OCI-LY7 (cell line): Measurements from ENCODE around the gene GRAMD2B. TPM values are rescaled to one million over a fixed set of nuclear protein-coding genes. Genes with fewer than 3 reads are reported as not detected.

Experiments used
- BruUV-seq: library from RNA; stranded (reverse); fragments of 400-500 nt; replicated peaks from 2 replicates; lab custom pipeline; 2021; lab: Mats Ljungman, UMichigan
- CTCF ChIA-PET: fragments of 300-600 bp; sonication (Branson Sonifier 250); formaldehyde crosslinking; loops from one replicate; lab custom pipeline; 2022; ENCODE audit warnings: antibody characterized with exemption; ENCODE audit not compliant: unreplicated experiment; lab: Charles Lee
- POLR2A ChIA-PET: fragments of 300-600 bp; sonication (Branson Sonifier 250); formaldehyde crosslinking; loops from one replicate; lab custom pipeline; 2022; ENCODE audit warnings: antibody characterized with exemption; lab: Charles Lee
- DNase-seq: peaks from one replicate; pipeline ENCODE4 v3.0.0-alpha.2; 2015; ENCODE audit warnings: low spot score
- H2AFZ ChIP-seq: fragments of 200-600 bp; sonication (generic), shearing (Covaris generic); 2 replicates; pipeline ENCODE4 v1.6.1; 2014; ENCODE audit warnings: mild to moderate bottlenecking, antibody characterized with exemption, low read length, moderate library complexity
- H3K27ac ChIP-seq: fragments of 200-600 bp; sonication (generic); 2 replicates; pipeline ENCODE4 v1.5.1; 2014; ENCODE audit warnings: mixed run types, low read depth, mild to moderate bottlenecking, moderate library complexity, low read length, inconsistent platforms; ENCODE audit not compliant: poor library complexity, severe bottlenecking
- H3K36me3 ChIP-seq: fragments of 200-600 bp; sonication (generic); 2 replicates; pipeline ENCODE4 v1.6.1; 2014; ENCODE audit warnings: mild to moderate bottlenecking, antibody characterized with exemption, low read length, moderate library complexity, mixed read lengths; ENCODE audit not compliant: insufficient read depth
- H3K4me1 ChIP-seq: fragments of 200-600 bp; sonication (generic); 2 replicates; pipeline ENCODE4 v1.5.1; 2014; ENCODE audit warnings: mild to moderate bottlenecking, low read length; ENCODE audit not compliant: insufficient read depth, poor library complexity, severe bottlenecking
- H3K4me2 ChIP-seq: fragments of 200-600 bp; sonication (generic); 2 replicates; pipeline ENCODE4 v1.6.1; 2014; ENCODE audit warnings: mild to moderate bottlenecking, low read length
- H3K4me3 ChIP-seq: fragments of 200-600 bp; sonication (generic); 2 replicates; pipeline ENCODE4 v1.5.1; 2014; ENCODE audit warnings: mild to moderate bottlenecking, low read depth, low read length; ENCODE audit not compliant: poor library complexity, severe bottlenecking
- H3K79me2 ChIP-seq: fragments of 200-600 bp; sonication (generic); 2 replicates; pipeline ENCODE4 v1.6.1; 2016; ENCODE audit warnings: low read depth, mild to moderate bottlenecking, low read length, moderate library complexity, mixed read lengths; ENCODE audit not compliant: insufficient read depth
- H3K9me2 ChIP-seq: fragments of 200-600 bp; sonication (generic); 2 replicates; pipeline ENCODE4 v1.6.1; 2016; ENCODE audit warnings: mild to moderate bottlenecking, low read length, mixed read lengths; ENCODE audit not compliant: insufficient read depth
- H3K9me3 ChIP-seq: fragments of 200-600 bp; sonication (generic); 2 replicates; pipeline ENCODE4 v1.6.1; 2014; ENCODE audit warnings: mild to moderate bottlenecking, mixed run types, low read length, mixed read lengths
- H4K20me1 ChIP-seq: fragments of 200-600 bp; sonication (generic); 2 replicates; pipeline ENCODE4 v1.6.1; 2014; ENCODE audit warnings: mild to moderate bottlenecking, antibody characterized with exemption, low read length, moderate library complexity, mixed read lengths; ENCODE audit not compliant: insufficient read depth
- CTCF ChIP-seq: fragments of 200-600 bp; sonication (generic); conservative IDR thresholded peaks from 2 replicates; pipeline ENCODE4 v1.5.1; 2014; ENCODE audit warnings: mild to moderate bottlenecking, antibody characterized with exemption, low read length, moderate library complexity, mixed read lengths
- EZH2phosphoT487 ChIP-seq: fragments of 200-600 bp; sonication (generic); IDR thresholded peaks from 2 replicates; pipeline ENCODE4 v1.6.1; 2018; ENCODE audit warnings: low read depth, borderline replicate concordance, mild to moderate bottlenecking, mixed run types, antibody characterized with exemption, low read length, moderate library complexity, mixed read lengths
- intact Hi-C: fragments of 100-400 bp; cut with micrococcal nuclease; formaldehyde crosslinking; loops from one replicate; pipeline ENCODE4 v1.10.0; 2022; ENCODE audit not compliant: unreplicated experiment
- total RNA-seq, 2 experiments: library from RNA; depleted of rRNA in 1 of 2; stranded (reverse); fragments of >200 nt in 1 of 2; shearing (Covaris generic) in 1 of 2; gene quantifications; 2 replicates each; pipeline ENCODE4 v1.2.3, GENCODE V29; 2014 to 2022

Gene GRAMD2B
- total RNA-seq, 2 experiments from 2014 or later = not detected

- ChIA-PET CTCF (no interaction called here), POLR2A (no interaction called here)
- Histone ChIP-seq H3K4me3 (no peak overlapping the region), H3K9me3 (no peaks in the 10 kb centered on the region), H3K79me2 (no peaks in the 10 kb centered on the region), H3K4me2 (no peak overlapping the region), H2AFZ (no peak overlapping the region), H3K36me3 (no peaks in the 10 kb centered on the region), H3K27ac (no peak overlapping the region), H3K9me2 (no peaks in the 10 kb centered on the region), H4K20me1 (no peaks in the 10 kb centered on the region), H3K4me1 (no peaks in the 10 kb centered on the region)
- BruUV-seq = no TSS peak
- no peak for DNase-seq
- TF ChIP-seq EZH2phosphoT487 (no peak), CTCF (no peak)
- intact Hi-C loops = no loop called here
Observed at GRCh38 chr5:126430631-126431030, 7.4 kb downstream of the GRAMD2B start.

DNA sequence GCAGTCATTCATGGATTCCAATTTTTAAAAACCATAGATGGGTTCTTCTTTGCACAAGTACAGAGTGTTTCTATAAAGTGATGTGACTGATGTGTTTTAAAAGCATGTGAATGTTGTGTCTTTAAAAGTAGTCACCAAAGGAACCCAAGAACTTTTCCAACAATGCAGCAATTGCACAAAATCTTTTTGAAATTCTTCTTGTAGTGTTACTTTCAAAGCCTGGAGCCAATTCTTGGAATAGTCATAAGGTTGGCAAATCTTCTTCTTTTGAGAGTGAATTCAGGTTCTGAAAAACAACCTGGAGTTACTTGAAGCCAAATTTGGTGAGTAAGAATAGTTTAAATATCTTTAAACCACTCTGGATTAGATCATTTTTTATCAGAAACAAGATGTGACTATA is 10.5 kb downstream of the GRAMD2B start:
- H4K20me1 ChIP-seq = no peaks in the 10 kb centered on the region
- TF ChIP-seq CTCF = no peak
- no peaks in the 10 kb centered on the region for H3K4me1 ChIP-seq
- H3K79me2 ChIP-seq = no peaks in the 10 kb centered on the region
- H3K9me3 ChIP-seq = no peaks in the 10 kb centered on the region
- POLR2A ChIA-PET = interaction anchor here (0.9 kb wide), 1 partner anchor 8 kb away, joined by 3 read pairs; no protein-coding TSS in a partner anchor
- no peak overlapping the region for H3K27ac ChIP-seq
- no peak for DNase-seq
- intact Hi-C loops = no loop called here
- no peak overlapping the region for H3K4me3 ChIP-seq
- no peaks in the 10 kb centered on the region for H3K9me2 ChIP-seq
- no peak overlapping the region for H3K4me2 ChIP-seq
- H2AFZ ChIP-seq = no peak overlapping the region
- CTCF ChIA-PET = no interaction called here
- H3K36me3 ChIP-seq = no peaks in the 10 kb centered on the region
- no TSS peak for BruUV-seq

DNA sequence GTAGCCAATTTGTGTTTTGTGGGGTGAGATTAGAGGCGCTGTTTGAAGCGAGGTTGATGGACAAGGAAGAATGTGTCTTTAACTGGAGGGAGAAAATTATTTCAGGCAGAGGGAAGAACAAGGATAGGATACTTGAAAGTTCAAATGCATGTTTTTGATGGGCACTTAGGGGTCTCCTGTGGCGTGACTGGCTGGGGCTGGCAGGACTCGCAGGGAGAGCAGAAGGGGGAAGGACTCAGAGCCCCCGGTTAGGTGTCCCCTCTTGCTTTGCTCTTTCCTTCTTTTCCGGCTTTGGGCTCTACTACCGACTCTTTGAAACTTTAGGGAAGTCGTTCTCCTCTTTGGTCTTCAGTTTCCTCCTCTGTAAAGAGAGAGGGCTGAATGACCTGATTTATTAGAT is 12.1 kb downstream of the GRAMD2B start:
- Histone ChIP-seq H3K4me2 (no peak overlapping the region), H3K4me1 (no peaks in the 10 kb centered on the region), H3K27ac (no peak overlapping the region), H3K79me2 (no peaks in the 10 kb centered on the region), H3K36me3 (no peaks in the 10 kb centered on the region), H3K4me3 (no peak overlapping the region), H3K9me3 (no peaks in the 10 kb centered on the region), H4K20me1 (no peaks in the 10 kb centered on the region), H2AFZ (no peak overlapping the region), H3K9me2 (no peaks in the 10 kb centered on the region)
- no peak for TF ChIP-seq EZH2phosphoT487
- TF ChIP-seq CTCF = no peak
- POLR2A ChIA-PET = no interaction called here
- intact Hi-C loops = no loop called here
- BruUV-seq = no TSS peak
- CTCF ChIA-PET = no interaction called here
- no peak for DNase-seq
